ENCODE results near the gene MROH2A. TPM values are rescaled to one million over a fixed set of nuclear protein-coding genes. Genes with fewer than 3 reads are reported as not detected.

The MROH2A gene
- total RNA-seq, 1 experiment from 2014 or later, result not detected

DNA sequence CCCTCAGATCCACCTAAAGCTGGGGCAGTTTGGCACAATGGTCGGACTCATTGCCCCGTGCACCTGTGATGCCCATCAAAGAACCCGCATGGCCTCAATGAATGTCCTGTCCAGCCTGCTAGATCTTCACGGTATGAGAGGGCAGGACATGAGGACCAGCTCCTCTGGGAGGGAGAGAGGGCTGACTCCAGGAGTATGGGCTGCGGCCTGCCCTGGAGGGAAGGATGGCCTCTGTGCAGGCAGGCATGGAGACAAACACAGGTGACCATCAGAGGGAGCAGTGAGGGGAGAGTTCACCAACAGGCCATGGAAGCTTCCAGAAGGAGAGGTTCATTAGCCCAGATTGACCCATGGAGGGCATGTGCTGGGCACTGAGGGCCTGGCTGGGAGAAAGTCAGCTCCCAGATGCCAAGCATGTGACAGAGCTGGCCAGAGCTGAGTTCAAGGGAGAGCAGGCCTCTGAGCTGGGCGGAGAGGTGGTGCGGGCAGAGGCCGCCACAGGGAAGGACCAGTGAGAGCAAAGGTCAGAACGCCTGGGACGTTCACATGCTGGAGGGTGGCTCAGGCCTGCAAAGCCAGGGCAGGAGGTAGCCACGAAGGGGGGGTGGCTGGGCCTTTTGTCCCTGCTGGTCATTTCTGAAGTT is 40.0 kb downstream of the MROH2A start:
- DNase-seq (ENCODE audit: low read depth), result no peak

GRCh38 chr2:233818639-233819621 is 40.8 kb downstream of the MROH2A start:
- no peak for DNase-seq (ENCODE audit: low read depth)

GRCh38 chr2:233819884-233820773 is 42.0 kb downstream of the MROH2A start:
- no peak for DNase-seq (ENCODE audit: low read depth)

GRCh38 chr2:233820774-233821105 is 42.6 kb downstream of the MROH2A start:
- no peak for DNase-seq (ENCODE audit: low read depth)

DNA sequence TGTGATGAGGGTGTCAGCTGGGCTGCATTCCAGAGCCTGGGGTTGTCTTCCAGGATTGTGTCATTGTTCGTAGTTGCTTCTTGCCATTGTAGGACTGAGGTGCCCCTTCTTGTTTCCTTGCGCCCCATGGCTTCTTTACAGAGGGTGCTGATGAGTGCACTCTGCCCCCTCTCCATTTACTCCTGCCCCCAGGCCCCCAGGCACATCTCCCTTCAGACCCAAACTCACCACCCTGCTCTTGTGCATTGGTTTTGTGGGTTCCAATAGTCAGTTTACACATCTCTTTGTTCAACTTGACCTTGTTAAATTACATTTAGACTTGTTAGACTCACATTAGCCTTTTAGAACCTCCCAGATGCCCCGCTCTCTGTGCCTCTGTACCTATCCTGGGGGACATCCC is 43.1 kb downstream of the MROH2A start:
- DNase-seq (ENCODE audit: low read depth), result no peak

GRCh38 chr2:233821709-233822100 is 43.6 kb downstream of the MROH2A start:
- no peak for DNase-seq (ENCODE audit: low read depth)

DNA sequence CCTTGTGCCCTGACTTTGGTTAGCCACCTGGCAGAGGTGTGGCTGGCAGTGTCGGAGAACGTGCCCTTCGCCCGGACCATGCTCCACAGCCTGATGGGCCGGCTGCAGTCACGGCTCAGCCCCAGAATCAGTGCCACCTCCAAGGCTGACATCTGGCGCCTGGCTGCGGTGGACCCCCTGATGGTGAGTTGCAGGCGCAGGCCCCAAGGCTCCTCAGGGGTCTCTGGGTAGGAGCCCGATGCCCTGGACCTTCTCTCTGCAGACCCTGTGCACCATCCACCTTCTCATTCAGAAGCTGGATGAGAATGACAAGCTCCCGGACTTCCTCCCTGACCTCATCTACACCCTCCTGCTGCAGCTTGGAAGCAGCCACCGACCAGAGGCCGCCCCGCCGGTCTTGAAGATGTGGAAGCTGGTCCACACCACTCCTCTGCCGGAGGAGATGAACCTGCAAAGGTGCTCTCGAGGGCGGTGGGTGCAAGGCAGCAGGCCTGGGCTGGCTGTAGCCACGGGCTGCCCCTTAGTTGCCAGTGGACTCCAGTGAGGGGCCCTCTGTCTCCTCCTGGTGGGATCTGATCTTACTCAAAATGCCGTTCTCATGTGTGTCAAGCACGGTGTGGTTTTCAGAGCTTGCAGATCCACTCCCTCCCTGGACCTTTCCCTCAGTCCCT is 44.1 kb downstream of the MROH2A start:
- DNase-seq (ENCODE audit: low read depth), result no peak

- DNase-seq (ENCODE audit: low read depth), result no peak
Observed at GRCh38 chr2:233822781-233823730, 44.9 kb downstream of the MROH2A start.

GRCh38 chr2:233823731-233824121 is 45.6 kb downstream of the MROH2A start:
- DNase-seq (ENCODE audit: low read depth), result no peak

GRCh38 chr2:233824373-233824772 is 46.2 kb downstream of the MROH2A start:
- DNase-seq (ENCODE audit: low read depth), result no peak

- DNase-seq (ENCODE audit: low read depth), result no peak
Observed at GRCh38 chr2:233828546-233829192, 50.5 kb downstream of the MROH2A start.

DNA sequence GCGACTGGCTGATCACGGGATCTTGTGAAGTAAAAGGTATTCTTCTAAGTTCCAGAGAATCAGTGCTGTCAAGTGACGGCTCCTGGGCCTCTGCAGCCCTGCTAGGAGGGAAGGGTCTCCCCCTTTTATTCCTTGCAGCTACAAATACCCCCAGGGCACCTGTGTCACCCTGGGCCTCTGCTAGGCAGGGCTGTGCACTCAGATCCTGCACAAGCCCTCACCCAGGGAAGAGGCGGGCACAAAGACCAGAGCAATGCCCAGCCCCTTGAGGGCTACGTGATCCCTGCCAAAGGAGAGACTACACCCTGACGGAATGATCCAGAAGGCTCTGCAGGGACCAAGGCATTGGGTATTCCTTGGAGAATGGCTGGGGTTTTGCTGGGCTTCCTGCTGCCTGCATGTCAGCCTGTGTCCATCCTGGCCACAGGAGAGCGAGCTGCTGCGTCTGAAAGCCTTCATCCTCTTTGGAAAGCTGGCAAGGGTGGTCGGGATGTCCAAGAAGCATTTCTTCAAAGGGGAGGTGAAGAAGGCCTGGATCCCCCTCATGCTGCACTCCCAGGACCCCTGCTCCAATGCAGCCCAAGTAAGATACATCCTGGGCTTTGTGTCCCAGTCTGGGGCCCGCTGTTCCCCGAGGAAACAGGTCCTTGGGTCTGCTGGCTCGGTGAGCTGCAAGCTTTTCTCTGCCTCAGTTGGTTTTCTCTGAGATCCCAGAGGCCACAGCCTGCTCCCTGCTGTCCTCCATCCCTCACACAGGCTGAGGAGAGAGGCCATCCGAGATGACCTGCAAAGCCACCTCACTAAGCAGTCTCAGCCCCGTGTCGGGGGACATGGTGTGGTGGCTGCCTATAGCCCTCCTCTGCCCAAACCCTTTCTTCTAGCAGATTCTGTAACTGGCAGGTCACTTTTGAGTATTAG is 51.3 kb downstream of the MROH2A start:
- DNase-seq (ENCODE audit: low read depth), result no peak

DNA sequence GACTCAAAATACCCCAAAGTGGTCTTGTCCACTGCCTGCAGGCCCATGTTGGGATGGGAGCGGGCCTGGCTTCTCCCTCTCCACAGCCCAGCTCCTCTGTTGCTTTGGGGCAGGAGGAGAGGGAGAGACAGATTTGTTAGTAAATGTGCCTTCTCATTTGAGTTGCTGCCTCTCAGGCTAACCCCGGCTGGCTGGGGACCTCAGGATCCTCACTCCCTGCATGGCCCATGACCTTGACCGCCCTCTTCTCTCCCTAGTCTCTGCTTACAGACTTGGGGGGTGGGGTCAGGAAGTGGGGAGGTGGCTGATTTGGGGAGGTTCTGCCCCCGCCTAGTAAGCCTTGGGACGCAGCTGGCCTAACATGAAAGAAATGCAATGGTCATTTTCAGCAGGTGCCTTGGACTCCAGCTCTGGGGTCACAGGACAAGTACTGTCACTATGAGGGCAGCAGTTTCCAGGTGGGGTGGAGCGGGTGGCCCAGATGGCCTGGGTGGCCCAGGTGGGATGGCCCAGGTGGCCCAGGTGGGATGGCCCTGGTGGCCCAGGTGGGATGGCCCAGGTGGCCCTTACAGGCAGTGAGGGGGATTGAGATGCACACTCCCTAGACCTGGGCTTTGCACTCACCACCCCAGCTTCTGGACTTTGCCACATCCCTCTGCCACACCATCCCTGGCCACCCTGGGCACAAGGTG is 52.1 kb downstream of the MROH2A start:
- no peak for DNase-seq (ENCODE audit: low read depth)

DNA sequence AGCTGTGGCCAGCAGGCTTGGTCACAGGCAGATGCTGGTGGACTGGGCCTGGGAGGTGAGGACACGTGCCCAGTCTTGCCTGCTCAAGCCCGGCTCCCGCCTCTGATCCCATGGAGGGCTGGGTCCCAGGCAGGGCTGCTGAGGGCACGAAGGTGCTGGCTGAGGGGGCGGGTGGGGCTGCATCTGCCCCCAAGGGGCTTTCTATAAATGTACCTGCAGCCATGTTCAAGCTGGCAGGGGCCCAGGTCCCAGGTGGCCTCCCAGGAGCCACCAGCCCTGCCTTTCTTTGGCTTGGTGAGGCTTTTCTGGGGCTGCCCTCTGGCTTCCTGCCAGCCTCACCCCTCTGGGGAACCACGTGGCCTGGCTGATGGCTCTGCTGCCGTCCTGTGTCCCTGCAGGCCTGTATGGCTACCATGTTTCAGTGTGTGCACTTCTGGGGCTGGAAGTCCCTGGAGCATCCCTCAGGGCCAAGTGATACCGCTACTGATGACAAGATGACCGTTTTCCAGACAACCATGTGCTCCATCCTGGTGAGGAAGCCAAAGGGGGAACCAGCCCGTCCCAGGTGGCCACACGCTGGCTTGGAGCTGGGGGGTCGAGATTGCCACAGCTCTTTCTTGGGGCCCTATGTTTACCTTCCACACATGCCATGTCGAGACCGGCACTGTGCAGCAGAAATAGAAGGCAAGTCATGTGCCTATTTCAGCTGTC is 53.0 kb downstream of the MROH2A start:
- no peak for DNase-seq (ENCODE audit: low read depth)

GRCh38 chr2:233831861-233832260 is 53.7 kb downstream of the MROH2A start:
- no peak for DNase-seq (ENCODE audit: low read depth)

DNA sequence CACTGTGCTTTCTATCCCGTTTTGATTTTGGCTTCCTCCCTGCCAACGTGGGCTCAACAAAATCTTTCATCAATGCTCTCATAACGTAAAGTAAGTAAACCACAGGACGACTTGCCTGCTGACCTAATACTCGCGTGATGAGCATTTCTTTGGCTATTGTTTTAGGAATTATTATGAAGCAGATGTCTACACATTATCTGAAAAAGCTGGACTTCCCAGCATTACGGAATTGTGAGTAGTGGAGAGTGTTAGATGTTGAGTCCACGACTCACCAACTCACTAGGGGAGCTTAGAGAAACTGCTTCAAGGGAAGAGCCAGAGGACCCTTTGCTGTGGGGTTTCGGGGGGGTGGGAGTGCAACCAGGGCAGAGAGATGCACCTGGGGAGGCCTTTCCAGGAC is 54.3 kb downstream of the MROH2A start:
- DNase-seq (ENCODE audit: low read depth), result no peak

DNA sequence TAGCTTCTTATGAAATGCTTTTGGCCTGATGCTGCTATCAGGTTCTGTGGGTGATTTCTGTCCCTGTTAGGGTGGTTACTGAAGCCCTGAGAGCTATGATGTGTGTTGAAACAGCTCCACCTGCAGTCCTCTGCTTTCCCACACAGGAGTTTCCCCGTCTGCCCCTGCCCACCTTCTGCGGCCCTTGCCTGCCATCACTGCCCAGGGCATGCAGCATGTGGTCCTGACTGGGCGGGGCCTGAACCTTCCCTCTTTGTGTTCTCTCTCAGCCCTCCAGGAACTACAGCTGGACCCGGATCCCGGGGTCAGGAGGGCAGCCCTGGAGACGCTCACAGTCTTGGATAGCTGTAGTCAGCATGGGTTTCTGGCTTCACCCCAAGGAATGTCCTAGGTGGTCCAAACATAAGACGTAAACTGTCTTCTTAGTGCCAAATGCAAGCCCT is 54.8 kb downstream of the MROH2A start:
- peak; percentile 61 for DNase-seq (ENCODE audit: low read depth)

- no peak for DNase-seq (ENCODE audit: low read depth)
Observed at GRCh38 chr2:233833345-233833744, 55.2 kb downstream of the MROH2A start.
